Liver (tissue), 9 donors: ENCODE data around the gene TLNRD1. TPM values are rescaled to one million over a fixed set of nuclear protein-coding genes. Genes with fewer than 3 reads are reported as not detected.

Experiments used
- DNase-seq: peaks from one replicate; pipeline ENCODE4 v3.0.0-alpha.2; 2017; ENCODE audit warnings: low spot score
- H3K27ac ChIP-seq, 2 donors: one replicate each; pipeline ENCODE4 v1.7.0; 2013; ENCODE audit warnings: inconsistent platforms in 2 of 2, low read length in 2 of 2, control low read depth in 1 of 2, low read depth in 1 of 2, mild to moderate bottlenecking in 1 of 2
- H3K27me3 ChIP-seq, 4 donors: one replicate each; pipeline versions ENCODE4 v1.6.1 to v1.7.0; 2013; ENCODE audit warnings: low read length in 3 of 4, inconsistent platforms in 1 of 4, mild to moderate bottlenecking in 1 of 4, moderate library complexity in 1 of 4; ENCODE audit not compliant: control insufficient read depth in 4 of 4, insufficient read depth in 4 of 4
- H3K36me3 ChIP-seq, 4 donors: one replicate each; pipeline versions ENCODE4 v1.6.1 to v1.7.0; 2013; ENCODE audit warnings: low read length in 3 of 4, mild to moderate bottlenecking in 3 of 4, low read depth in 1 of 4, moderate library complexity in 1 of 4; ENCODE audit not compliant: control insufficient read depth in 4 of 4, insufficient read depth in 3 of 4
- H3K4me1 ChIP-seq, 4 donors: one replicate each; pipeline versions ENCODE4 v1.6.1 to v1.7.0; 2013; ENCODE audit warnings: low read length in 3 of 4, mild to moderate bottlenecking in 3 of 4, moderate library complexity in 1 of 4; ENCODE audit not compliant: control insufficient read depth in 4 of 4, insufficient read depth in 4 of 4
- H3K4me3 ChIP-seq, 3 donors: one replicate each; pipeline versions ENCODE4 v1.6.1 to v1.7.0; 2013; ENCODE audit warnings: low read length in 3 of 3, control low read depth in 1 of 3, low read depth in 1 of 3, mild to moderate bottlenecking in 1 of 3
- H3K9ac ChIP-seq, 2 donors: one replicate each; pipeline ENCODE4 v1.7.0; 2013; ENCODE audit warnings: low read length in 2 of 2, mild to moderate bottlenecking in 2 of 2, moderate library complexity in 2 of 2, control low read depth in 1 of 2, low read depth in 1 of 2
- H3K9me3 ChIP-seq, 4 donors: one replicate each; pipeline versions ENCODE4 v1.6.1 to v1.7.0; 2013; ENCODE audit warnings: low read length in 3 of 4; ENCODE audit not compliant: control insufficient read depth in 4 of 4
- EGR1 ChIP-seq, 2 donors: IDR thresholded peaks; 2 replicates each; pipeline ENCODE4 v1.6.1; 2016 to 2018; ENCODE audit warnings: antibody characterized with exemption in 2 of 2, low read depth in 2 of 2
- FOXA2 ChIP-seq: IDR thresholded peaks from 2 replicates; pipeline ENCODE4 v1.6.1; 2016; ENCODE audit warnings: antibody characterized with exemption
- HNF4G ChIP-seq: IDR thresholded peaks from 2 replicates; pipeline ENCODE4 v1.6.1; 2016; ENCODE audit warnings: antibody characterized with exemption
- JUND ChIP-seq, 2 donors: IDR thresholded peaks; 2 replicates each; pipeline ENCODE4 v1.6.1; 2016; ENCODE audit warnings: antibody characterized with exemption in 2 of 2
- NR2F2 ChIP-seq: IDR thresholded peaks from 2 replicates; pipeline ENCODE4 v1.6.1; 2016; ENCODE audit warnings: antibody characterized with exemption
- TAF1 ChIP-seq: conservative IDR thresholded peaks from 2 replicates; pipeline ENCODE4 v1.6.1; 2016; ENCODE audit warnings: antibody characterized with exemption, mild to moderate bottlenecking
- YY1 ChIP-seq: IDR thresholded peaks from 2 replicates; pipeline ENCODE4 v1.6.1; 2016; ENCODE audit warnings: antibody characterized with exemption, mild to moderate bottlenecking
- WGBS: extraction: QIAGEN DNeasy Blood & Tissue Kit; methylation state at CpG from one replicate; pipeline ENCODE4 v1.1.7; 2013; 5-methylcytosine and 5-hydroxymethylcytosine counted together
- polyA plus RNA-seq, 2 donors: library from polyadenylated mRNA; stranded (reverse) in 1 of 2; unstranded in 1 of 2; fragments of 200-250 nt in 1 of 2; fragments of >200 nt in 1 of 2; fragmentation: Nextera tagmentation in 1 of 2; extraction: Ambion mirVana in 1 of 2; gene quantifications; one replicate each; pipeline versions ENCODE4 v1.2.1 to v1.2.3, GENCODE V29; 2013 to 2015
- total RNA-seq, 2 donors: library from RNA; depleted of rRNA; stranded (reverse); fragments of >200 nt; gene quantifications; one replicate each; pipeline ENCODE4 v1.2.3, GENCODE V29; 2014
- TF ChIP-seq, protein P1 (sequence below): fragments of 150-350 bp; IDR thresholded peaks from 2 replicates; pipeline ENCODE4 v1.5.1; 2017; ENCODE audit warnings: improper control_type of control experiment, low read depth, low read length; ENCODE audit not compliant: missing input control
- TF ChIP-seq, protein P2 (sequence below): IDR thresholded peaks from 2 replicates; pipeline ENCODE4 v1.6.1; 2016; ENCODE audit warnings: antibody characterized with exemption
- TF ChIP-seq, protein P3 (sequence below): IDR thresholded peaks from 2 replicates; pipeline ENCODE4 v1.6.1; 2016; ENCODE audit warnings: antibody characterized with exemption, mild to moderate bottlenecking
- TF ChIP-seq, protein P4 (sequence below): IDR thresholded peaks from 2 replicates; pipeline ENCODE4 v1.6.1; 2016; ENCODE audit warnings: antibody characterized with exemption
- donor health status: healthy.
- donor health status: healthy.
- donor health status: healthy.
- donor health status: healthy.
- donor health status: healthy.

TLNRD1 gene
- total and polyA plus RNA-seq, 4 donors: 1.1 to 5.8 (median 3.2) TPM

DNA sequence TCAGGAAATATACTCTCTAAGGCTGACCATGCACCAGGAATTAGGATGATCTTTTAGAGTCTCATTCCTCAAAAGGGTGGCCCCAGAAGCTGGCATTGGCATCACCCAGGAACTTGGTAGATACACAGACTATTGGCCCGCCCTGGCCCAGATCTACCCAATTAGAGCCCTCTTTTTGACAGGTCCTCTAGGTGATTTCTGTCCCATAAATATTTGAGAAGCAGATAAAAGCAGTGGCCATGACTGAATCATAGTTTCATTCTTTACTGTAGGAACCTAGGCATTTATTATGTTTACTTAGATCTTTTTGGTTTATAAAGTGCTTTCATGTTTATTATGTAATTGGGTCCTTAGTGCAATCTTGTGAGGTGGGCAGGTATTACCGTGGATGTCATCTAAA, 7.6 kb downstream of the TLNRD1 start:
- no peak for DNase-seq
- Histone ChIP-seq H3K27me3 (no peaks in the 10 kb centered on the region), H3K4me1 (peaks cover 13 to 56% (median 40%) of the 10 kb centered on the region in 4 donors), H3K9ac (no peak overlapping the region), H3K36me3 (no peaks in the 10 kb centered on the region), H3K9me3 (no peaks in the 10 kb centered on the region), H3K27ac (no peak overlapping the region), H3K4me3 (no peak overlapping the region)
- 84% methylated on average over 2 of the region's 2 CpGs for WGBS
- no peak for TF ChIP-seq YY1
- TF ChIP-seq, protein P1, sequence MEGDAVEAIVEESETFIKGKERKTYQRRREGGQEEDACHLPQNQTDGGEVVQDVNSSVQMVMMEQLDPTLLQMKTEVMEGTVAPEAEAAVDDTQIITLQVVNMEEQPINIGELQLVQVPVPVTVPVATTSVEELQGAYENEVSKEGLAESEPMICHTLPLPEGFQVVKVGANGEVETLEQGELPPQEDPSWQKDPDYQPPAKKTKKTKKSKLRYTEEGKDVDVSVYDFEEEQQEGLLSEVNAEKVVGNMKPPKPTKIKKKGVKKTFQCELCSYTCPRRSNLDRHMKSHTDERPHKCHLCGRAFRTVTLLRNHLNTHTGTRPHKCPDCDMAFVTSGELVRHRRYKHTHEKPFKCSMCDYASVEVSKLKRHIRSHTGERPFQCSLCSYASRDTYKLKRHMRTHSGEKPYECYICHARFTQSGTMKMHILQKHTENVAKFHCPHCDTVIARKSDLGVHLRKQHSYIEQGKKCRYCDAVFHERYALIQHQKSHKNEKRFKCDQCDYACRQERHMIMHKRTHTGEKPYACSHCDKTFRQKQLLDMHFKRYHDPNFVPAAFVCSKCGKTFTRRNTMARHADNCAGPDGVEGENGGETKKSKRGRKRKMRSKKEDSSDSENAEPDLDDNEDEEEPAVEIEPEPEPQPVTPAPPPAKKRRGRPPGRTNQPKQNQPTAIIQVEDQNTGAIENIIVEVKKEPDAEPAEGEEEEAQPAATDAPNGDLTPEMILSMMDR: no peak
- TF ChIP-seq HNF4G: no peak
- TF ChIP-seq, protein P2, sequence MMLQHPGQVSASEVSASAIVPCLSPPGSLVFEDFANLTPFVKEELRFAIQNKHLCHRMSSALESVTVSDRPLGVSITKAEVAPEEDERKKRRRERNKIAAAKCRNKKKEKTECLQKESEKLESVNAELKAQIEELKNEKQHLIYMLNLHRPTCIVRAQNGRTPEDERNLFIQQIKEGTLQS: no peak
- TF ChIP-seq, protein P3, sequence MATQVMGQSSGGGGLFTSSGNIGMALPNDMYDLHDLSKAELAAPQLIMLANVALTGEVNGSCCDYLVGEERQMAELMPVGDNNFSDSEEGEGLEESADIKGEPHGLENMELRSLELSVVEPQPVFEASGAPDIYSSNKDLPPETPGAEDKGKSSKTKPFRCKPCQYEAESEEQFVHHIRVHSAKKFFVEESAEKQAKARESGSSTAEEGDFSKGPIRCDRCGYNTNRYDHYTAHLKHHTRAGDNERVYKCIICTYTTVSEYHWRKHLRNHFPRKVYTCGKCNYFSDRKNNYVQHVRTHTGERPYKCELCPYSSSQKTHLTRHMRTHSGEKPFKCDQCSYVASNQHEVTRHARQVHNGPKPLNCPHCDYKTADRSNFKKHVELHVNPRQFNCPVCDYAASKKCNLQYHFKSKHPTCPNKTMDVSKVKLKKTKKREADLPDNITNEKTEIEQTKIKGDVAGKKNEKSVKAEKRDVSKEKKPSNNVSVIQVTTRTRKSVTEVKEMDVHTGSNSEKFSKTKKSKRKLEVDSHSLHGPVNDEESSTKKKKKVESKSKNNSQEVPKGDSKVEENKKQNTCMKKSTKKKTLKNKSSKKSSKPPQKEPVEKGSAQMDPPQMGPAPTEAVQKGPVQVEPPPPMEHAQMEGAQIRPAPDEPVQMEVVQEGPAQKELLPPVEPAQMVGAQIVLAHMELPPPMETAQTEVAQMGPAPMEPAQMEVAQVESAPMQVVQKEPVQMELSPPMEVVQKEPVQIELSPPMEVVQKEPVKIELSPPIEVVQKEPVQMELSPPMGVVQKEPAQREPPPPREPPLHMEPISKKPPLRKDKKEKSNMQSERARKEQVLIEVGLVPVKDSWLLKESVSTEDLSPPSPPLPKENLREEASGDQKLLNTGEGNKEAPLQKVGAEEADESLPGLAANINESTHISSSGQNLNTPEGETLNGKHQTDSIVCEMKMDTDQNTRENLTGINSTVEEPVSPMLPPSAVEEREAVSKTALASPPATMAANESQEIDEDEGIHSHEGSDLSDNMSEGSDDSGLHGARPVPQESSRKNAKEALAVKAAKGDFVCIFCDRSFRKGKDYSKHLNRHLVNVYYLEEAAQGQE: no peak

DNA sequence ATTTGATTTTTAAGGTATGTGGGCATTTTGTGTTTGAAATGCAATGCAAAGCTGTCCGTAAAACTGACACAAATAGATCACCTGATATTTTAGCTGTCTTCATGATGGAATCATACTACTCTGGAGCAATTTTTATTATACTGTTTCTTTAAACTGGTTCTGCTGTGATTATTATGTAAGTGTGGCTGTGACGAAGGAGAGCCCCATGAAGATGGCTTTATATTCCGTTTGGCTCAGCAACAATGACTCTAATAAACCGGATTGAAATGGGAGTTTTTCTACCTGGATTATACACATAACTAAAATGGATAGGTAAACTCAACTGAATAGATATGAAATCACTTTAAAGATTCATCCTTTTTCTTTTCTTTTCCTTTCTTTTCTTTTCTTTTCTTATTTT, 9.4 kb downstream of the TLNRD1 start:
- H3K4me1 ChIP-seq: peaks cover 10 to 52% (median 38%) of the 10 kb centered on the region in 4 donors
- no peak overlapping the region for H3K4me3 ChIP-seq
- WGBS: 90% methylated on average over 4 of the region's 4 CpGs
- H3K9ac ChIP-seq: no peak overlapping the region
- H3K36me3 ChIP-seq: no peaks in the 10 kb centered on the region
- TF ChIP-seq HNF4G (no peak), EGR1 (IDR thresholded peaks at IDR 0.05; ENCODE audit: low read depth in 2 of 2) (no peak), NR2F2 (no peak), TAF1 (no peak), FOXA2 (no peak), JUND (IDR thresholded peaks at IDR 0.05) (no peak)
- TF ChIP-seq, protein P3: no peak
- TF ChIP-seq, protein P4, sequence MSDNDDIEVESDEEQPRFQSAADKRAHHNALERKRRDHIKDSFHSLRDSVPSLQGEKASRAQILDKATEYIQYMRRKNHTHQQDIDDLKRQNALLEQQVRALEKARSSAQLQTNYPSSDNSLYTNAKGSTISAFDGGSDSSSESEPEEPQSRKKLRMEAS: no peak
- no peak for DNase-seq
- H3K27me3 ChIP-seq: no peaks in the 10 kb centered on the region
- no peak overlapping the region for H3K27ac ChIP-seq
- H3K9me3 ChIP-seq: no peaks in the 10 kb centered on the region
